HG03558 (cell line): Measurements from ENCODE around the gene RDM1.

Experiments
- ATAC-seq: cut with Tn5 transposase; IDR thresholded peaks from one replicate; pipeline ENCODE4 v1.9.1; 2021; ENCODE audit warnings: moderate number of reproducible peaks; ENCODE audit not compliant: unreplicated experiment; ENCODE audit errors: extremely low read depth

Gene RDM1

DNA sequence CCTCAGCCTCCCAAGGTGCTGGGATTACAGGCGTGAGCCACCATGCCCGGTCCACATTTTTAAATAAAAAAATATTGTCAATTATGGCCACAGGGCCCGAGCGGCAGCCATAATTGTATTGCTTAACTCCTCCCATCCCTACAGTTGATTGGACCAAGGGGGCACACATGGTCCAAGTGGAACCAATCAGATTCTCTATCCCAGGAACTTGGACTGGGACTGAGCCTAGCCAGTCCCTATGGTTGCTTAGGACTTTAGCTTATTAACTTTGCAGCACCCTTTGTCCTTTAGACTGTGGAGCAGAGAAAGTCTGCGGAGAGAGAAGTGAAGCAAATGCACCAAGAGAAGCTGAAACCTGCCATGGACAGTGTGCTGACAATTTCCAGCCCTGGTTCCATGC is 5.5 kb upstream of the RDM1 start:
- no peak for ATAC-seq

DNA sequence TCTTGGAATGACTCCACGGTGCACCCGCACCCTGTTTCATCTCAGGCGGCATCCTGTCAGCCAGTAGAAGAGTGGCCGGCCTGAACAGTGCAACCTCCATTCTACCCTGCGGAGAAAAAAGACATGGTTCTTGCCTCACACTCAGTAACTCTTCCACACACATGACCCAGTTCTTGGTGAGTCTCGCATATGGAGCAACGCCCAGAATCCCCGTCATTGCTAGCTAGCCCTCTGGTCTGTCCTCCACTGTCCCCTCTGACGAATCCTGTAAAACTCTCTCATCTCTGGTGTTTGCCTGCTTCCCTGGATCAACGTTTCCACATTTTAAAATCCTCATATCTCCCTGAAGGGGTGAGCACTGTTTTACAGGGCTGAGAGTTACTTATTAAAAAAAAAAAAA is 4.2 kb upstream of the RDM1 start:
- no peak for ATAC-seq

DNA sequence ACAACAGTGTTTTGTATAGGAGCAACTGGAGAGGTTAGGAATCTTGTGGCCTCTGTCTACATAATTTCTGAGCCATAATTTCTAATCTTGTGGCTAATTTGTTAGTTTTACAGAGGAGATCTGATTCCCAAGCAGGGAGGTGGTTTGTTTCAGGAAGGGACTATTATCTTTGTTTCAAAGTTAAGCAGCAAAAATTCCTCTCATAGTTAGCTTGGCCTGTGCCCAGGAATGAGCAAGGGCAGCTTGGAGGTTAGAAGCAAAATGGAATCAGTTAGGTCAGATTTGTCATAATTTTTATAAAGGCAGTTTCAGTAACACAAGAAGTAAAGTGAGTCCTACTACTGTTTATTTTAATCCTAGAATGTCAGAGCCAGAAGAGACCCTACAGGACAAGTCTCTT is 2.0 kb upstream of the RDM1 start:
- ATAC-seq, result no peak

DNA sequence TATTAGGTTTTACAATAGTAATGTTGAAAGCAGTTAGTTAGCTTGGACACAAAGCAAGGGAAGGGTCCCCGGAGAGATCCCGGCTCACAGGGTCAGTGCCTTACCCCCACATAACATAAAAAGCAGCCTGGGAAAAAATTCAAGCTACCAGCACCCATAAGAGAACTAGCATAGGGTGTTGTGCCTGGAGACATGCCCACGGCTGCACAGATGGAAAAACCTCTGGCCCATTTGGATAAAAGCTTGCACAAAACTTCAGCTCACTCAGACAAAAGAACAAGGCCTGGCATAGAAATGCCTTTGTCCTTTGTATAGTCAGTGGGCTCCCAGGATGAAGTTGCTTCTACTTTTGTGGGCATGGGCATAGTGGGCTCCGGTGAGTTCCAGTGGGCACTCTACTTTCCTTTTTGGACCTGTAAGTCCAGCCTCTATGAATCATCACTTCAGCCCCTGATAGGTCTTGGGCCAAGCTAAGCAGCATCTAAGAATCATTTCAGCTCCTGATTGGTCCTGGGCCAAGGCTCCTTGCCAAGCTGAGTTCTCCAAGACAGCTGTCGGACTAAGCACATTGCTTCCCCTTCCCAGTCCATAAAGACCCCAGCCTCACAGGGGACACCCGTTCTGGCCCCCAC is 1.3 kb upstream of the RDM1 start:
- no peak for ATAC-seq

DNA sequence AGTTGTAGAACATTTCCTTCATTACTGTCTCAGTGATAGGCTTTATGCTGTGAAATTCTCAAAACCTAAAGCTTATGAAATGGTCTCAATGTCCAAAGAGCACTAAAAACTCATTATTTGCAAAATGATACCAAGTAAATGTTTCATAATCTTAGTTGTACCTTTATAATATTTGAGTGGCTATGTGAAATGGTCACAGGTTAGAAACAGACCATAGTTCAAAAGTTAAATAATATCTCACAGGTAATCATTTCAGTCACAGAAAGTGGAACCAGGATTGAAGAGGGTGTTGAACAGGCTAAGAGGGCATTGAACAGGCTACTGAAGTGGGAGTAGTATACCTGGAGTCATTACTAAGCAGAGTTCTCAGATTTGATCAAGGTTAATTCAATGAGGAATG is 2.9 kb downstream of the RDM1 start:
- no peak for ATAC-seq

DNA sequence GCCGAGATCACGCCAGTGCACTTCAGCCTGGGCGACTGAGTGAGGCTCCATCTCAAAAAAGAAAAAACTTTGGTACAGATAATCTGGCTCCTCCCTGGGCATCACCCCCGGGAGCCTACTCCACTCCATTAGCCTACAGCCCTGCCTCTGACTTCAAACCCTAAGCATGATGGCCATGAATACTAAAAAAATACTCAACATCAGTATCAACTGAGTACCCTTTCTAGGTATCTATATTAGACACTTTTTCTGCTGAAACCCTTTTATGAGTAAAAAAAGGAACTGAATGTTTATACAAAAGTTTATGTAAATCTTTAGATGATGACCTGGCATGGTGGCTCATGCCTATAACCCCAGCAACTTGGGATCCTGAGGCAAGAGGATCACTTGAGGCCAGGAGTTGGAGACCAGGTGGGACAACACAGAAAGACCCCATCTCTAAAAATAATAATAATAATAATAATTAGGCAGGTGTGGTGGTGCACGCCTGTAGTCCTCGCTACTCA is 6.9 kb downstream of the RDM1 start:
- ATAC-seq, result no peak

DNA sequence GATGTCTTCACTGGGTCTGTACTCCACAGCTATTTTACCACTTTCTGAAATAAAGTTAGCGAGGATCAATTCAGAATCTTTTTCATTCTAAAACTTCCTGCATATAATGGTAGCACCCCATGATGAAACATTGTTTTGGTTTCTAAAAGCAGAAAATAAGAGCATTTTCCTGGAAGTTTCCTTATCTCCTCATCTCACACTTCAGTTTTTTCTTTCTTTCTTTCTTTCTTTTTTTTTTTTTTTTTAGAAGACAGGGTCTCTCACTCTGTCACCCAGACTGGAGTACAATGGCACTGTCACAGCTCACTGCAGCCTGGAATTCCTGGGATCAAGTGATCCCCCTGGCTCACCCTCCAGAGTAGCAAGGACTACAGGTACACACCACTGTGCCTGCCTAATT is 10.3 kb downstream of the RDM1 start:
- no peak for ATAC-seq

DNA sequence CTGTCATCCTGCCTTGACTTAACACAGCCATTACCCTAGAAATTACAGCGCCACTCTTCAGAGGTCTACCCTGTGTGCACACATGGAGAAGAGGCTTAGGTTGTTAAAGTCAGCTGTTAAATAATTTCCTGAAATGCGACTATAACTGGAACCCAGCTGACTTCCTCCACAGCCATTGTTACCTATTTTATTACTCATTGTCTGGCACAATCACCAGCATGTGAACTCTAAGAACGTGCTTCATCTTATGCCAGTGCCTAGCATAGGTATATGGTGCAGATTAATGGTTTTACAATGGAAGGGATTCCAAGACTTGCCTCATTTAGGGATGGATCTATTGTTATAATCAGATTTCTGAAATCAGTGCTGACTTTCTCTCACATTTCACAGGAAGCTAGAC is 11.9 kb downstream of the RDM1 start:
- no peak for ATAC-seq

DNA sequence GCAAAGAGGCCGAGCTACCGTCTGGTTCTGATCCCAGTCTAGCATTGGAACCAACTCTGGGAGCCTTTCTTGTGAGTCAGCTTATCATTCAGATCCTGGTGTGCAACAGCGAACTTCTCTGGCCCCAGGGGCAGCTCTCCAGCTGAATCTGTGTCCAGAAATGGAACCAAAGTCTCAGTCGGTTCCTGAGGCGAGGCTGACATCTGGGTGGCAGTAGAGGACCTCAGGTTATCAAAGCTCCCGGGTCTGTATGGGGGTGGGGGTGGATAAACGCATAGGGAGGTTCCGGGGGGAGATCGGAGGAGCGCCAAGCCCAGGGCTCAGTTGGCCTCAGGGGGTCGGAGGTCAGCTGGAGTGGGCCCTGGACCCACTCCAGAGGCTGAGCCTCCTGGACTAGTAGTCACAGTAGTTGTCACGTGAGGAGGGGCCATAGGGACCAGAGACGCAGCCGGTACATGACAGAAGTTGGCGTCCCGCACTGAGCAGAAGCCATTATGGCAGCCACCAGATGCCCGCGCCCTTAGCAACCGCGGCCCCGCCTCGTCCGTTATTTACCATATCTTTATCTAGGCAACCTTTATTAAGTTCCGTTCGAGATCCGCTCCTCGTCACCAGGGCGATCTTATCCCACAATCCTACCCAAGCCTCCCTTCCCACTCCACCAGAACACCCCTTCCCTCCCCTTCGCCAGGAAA is 12.9 kb downstream of the RDM1 start:
- ATAC-seq, result no peak

DNA sequence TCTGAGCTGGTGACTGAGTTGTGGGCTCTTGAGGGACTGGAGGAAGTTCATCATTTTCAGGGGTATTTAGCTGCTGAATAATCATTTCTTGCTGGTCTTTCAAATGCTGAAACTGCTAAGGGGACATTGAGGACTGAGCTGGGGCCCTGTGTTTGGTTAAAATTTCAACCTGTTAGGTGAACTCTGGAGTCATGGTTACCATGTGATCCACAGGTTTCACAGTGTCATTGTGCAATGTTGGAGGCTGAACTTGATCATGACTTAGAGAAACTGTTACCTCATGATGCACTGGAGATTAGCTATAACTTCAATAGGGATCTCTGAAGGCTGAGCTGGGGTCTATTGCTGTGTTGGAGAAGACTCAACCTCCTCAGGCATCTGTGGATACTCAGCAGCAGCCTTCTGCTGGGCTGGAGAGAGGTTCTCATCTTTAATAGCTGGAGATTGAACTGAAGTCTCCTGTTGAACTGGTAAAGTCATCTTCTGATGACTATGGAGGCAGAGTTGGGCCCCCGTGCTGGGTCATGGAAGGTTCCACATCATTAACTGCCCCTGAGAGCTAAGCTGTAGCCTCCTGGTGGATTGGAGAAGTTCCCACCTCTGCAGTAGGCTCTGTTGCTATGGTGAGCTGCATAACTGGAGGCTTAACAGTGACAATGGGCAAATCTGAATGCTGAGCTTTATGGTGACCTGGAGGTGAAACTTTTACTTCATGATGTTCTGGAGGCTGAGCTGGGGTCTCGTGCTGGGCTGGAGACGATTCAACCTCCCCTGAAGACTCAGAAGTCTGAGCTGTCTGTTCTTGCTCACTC is 15.2 kb downstream of the RDM1 start:
- no peak for ATAC-seq

DNA sequence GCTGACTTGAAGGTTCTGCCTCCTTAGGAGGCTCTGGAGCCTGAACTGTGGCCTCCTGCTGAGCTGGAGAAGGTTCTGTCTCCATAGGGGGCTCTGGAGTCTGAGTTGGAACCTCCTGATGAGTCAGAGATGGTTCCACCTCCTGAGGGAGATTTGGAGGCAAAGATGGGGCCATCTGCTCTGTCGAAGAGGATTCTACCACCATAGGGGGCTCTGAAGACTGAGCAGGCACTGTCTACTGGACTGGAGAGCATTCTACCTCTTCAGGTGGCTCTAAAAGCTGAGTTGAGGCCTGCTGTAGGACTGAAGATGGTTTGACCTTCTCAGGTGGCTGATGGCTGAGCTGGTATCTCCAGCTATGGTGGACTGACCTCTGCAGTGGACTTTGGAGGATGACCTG is 16.2 kb downstream of the RDM1 start:
- ATAC-seq, result no peak

DNA sequence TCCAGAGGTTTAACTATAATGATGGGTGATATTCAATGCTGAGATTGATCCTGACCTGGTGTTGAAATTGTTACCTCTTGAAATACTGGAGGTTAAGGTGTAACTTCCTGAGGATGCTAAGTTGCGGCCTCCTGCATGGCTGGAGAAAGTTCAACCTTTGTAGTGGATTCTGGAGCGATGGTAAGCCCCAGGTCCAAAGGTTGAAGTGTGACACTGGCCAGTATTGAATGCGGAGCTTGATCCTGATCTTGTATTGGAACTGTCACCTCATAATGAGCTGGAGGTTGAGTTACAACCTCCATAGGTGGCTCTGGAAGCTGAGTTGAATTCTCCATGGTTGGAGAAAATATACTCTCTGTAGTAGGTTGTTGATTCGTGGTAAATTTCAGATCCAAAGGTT is 17.0 kb downstream of the RDM1 start:
- no peak for ATAC-seq

DNA sequence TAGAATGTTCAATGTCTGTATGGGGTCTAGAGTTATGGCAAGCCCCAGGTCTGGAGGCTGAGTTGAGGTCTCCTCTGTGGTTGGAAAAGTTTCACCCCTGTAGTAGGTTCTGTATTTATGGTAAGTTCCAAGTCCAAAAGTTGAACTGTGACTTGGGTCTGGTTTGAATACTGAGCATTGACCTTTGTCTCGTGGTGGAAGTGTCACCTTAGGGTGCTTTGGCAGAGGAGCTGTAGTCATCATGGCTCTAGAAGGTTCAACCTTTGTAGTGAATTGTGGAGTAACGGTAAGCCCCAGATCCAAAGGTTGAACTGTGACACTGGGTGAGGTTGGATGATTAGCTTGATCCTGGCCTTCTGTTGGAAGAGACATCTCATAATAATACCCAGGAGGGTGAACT is 17.6 kb downstream of the RDM1 start:
- no peak for ATAC-seq

DNA sequence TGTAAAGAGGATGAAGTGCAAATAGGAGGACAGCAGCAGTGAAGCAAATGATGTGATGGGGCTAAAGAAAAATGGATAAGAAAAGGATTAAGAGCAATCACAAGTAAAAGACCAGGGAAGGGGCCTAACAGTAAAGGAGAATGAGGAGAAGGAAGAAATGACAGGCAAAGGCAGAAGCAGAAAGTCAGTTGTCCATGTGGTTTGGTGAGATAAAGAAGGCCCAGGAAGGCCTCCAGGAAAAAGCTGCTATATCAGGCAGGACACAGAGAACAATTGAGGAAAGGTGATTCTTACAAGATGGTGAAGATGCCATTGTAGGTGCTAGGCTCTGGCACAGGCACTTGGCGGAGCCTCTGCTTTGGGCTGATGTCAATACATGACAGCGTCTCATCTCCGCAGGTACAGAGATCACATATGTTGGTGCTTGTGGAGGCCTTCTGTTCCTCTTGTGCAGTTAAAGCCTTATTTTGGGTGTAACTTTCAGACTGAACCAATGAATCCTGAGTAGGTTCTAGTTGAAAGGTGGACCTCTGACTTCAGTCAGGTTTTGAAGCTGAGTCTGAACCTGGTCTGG is 18.1 kb downstream of the RDM1 start:
- ATAC-seq, result no peak

DNA sequence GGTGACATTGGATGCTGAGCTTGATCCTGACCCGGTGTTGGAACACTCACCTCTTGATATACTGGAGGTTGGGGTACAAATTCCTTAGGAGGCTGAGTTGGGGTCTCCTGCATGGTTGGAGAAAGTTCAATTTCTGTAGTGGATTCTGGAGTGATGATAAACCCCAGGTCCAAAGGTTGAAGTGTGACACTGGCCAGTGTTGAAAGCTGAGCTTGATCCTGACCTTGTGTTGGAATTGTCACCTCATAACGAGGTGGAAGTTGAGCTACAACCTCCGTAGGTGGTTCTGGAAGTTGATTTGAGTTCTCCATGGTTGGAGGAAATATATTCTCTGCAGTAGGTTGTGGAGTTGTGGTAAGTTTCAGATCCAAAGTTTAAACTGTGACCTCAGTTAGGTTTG is 21.2 kb downstream of the RDM1 start:
- ATAC-seq, result no peak

DNA sequence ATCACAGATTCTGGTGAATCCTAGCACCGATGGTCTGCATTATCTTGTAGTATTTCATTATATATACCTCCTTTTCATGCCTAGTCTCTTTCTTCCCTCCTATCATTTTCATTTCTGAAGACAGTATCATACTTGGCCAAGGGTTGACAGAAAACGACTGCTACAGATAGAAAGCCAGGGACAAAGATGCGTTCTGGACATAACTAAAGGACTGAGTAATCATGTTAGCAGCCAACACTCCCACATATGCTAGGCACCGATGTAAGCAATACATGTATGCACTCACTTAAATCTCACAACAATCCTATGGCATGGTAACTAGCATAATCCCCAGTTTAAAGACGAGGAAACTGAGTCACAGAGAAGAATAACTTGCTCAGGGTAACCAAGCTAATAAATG is 22.9 kb downstream of the RDM1 start:
- no peak for ATAC-seq

DNA sequence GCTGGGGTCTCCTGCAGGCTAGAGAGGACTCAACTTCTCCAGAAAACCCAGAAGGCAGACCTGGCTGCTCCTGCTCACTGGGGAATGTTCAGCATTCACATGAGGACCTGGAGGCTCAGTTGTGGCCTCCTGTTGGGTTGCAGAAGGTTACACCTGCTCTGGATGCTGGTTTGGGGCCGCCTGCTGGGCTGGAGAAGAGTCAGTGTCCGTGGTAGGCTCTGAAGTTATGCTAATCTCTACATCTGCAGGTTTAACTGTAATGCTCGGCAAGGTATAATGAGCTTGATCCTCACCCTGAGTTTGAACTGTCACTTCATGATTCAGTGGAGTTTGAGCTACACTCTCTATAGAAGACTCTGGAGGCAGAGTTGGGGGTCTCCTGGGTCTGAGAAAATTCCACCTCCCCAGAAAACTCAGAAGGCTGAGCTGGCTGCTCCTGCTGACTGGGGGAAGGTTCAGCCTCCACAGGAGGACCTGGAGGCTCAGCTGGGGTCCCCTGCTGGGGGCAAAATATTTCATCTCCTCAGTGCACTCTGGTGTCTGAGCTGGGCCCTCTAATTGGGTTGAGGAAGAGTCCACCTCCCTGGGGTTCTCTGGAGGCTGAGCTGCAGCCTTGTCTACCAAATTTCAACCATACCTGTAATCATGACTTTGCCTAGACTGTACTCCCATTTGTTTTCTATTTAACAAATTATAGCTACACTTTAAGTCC is 23.5 kb downstream of the RDM1 start:
- ATAC-seq, result no peak

DNA sequence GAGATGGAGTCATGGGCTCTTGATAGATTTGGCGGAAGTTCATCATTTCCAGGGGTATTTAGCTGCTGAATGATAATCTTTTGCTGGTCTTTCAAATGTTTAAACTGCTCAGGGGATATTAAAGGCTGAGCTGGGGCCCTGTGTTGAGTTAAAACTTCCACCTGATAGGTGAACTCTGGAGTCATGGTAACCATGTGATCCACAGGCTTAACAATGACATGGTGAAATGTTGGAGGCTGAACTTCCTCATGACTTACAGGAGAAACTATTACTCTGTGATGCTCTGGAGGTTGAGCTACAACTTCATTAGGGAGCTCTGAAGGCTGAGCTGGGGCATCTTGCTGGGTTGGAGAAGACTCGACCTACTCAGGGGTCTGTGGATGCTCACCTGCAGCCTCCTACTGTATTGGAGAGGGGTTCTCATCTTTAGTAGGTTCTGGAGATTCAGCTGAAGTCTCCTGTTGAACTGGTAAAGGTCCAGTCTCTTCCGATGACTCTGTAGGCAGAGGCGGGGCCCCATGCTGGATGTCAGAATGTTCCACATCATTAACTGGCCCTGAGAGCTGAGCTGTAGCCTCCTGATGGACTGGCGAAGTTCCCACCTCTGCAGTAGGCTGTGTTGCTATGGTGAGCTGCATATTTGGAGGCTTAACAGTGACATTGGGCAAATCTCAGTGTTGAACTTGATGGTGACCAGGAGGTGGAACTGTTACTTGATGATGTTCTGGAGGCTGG is 24.2 kb downstream of the RDM1 start:
- no peak for ATAC-seq

DNA sequence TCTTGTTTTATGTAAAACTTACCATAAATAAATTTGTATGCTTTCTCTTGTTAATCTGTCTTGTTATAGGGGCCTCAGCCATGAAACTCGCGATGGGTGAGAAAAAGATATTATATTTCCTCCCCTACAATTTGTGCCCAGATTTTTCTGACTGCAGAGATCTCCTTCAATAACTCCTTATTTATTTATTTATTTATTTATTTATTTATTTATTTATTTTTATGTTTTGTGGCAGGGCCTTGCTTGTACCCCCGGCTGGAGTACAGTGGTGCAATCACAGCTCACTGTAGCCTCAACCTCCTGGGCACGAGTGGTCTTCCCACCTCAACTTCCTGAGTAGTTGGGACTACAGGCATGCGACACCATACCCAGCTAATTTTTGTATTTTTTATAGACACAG is 27.1 kb downstream of the RDM1 start:
- no peak for ATAC-seq
